OCI-LY1 (cell line): ENCODE measurements around the gene TFDP3.

Experiments
- H2AFZ ChIP-seq: fragments of 200-600 bp; sonication (generic), shearing (Covaris generic); 2 replicates; pipeline ENCODE4 v1.6.0; 2014; ENCODE audit warnings: antibody characterized with exemption, mild to moderate bottlenecking, low read length
- H3F3A ChIP-seq: fragments of 200-600 bp; sonication (generic), shearing (Covaris generic); 2 replicates; pipeline ENCODE4 v1.6.0; 2014; ENCODE audit warnings: mild to moderate bottlenecking, antibody characterized with exemption, low read length, moderate library complexity; ENCODE audit not compliant: insufficient read depth
- H3K27ac ChIP-seq: fragments of 200-600 bp; sonication (generic); 2 replicates; pipeline ENCODE4 v1.5.1; 2014; ENCODE audit warnings: low read length, mixed run types, mild to moderate bottlenecking, low read depth; ENCODE audit not compliant: poor library complexity, severe bottlenecking
- H3K27me3 ChIP-seq: fragments of 200-600 bp; sonication (generic); 2 replicates; pipeline ENCODE4 v1.6.0; 2014; ENCODE audit warnings: antibody characterized with exemption, mild to moderate bottlenecking, low read length, moderate library complexity; ENCODE audit not compliant: insufficient read depth
- H3K36me3 ChIP-seq: fragments of 200-600 bp; sonication (generic); 2 replicates; pipeline ENCODE4 v1.6.1; 2014; ENCODE audit warnings: mild to moderate bottlenecking, antibody characterized with exemption, low read length, moderate library complexity, mixed read lengths; ENCODE audit not compliant: insufficient read depth
- H3K4me1 ChIP-seq: fragments of 200-600 bp; sonication (generic); 2 replicates; pipeline ENCODE4 v1.5.1; 2014; ENCODE audit warnings: mild to moderate bottlenecking, low read length, moderate library complexity; ENCODE audit not compliant: insufficient read depth, severe bottlenecking
- H3K4me2 ChIP-seq: fragments of 200-600 bp; sonication (generic), shearing (Covaris generic); 2 replicates; pipeline ENCODE4 v1.6.1; 2014; ENCODE audit warnings: low read length
- H3K4me3 ChIP-seq: fragments of 200-600 bp; sonication (generic); 2 replicates; pipeline ENCODE4 v1.5.1; 2014; ENCODE audit warnings: low read length, low read depth, mild to moderate bottlenecking, mixed read lengths; ENCODE audit not compliant: poor library complexity, severe bottlenecking
- H3K79me2 ChIP-seq: fragments of 200-600 bp; shearing (Covaris generic); 2 replicates; pipeline ENCODE4 v1.6.1; 2016; ENCODE audit warnings: mixed run types, low read length, mixed read lengths; ENCODE audit not compliant: insufficient read depth
- H3K9ac ChIP-seq: fragments of 200-600 bp; sonication (generic), shearing (Covaris generic); 2 replicates; pipeline ENCODE4 v1.6.1; 2014; ENCODE audit warnings: mild to moderate bottlenecking, low read length, mixed read lengths
- H3K9me2 ChIP-seq: fragments of 200-600 bp; sonication (generic), shearing (Covaris generic); 2 replicates; pipeline ENCODE4 v1.6.1; 2014; ENCODE audit warnings: low read depth, mild to moderate bottlenecking, low read length, mixed read lengths
- H3K9me3 ChIP-seq: fragments of 200-600 bp; shearing (Covaris generic); 2 replicates; pipeline ENCODE4 v1.6.1; 2014; ENCODE audit warnings: low read length, mixed read lengths
- H4K20me1 ChIP-seq: fragments of 200-600 bp; sonication (generic), shearing (Covaris generic); 2 replicates; pipeline ENCODE4 v1.6.0; 2016; ENCODE audit warnings: mild to moderate bottlenecking, low read length; ENCODE audit not compliant: insufficient read depth
- CTCF ChIP-seq: fragments of 200-600 bp; sonication (generic), shearing (Covaris generic); IDR thresholded peaks from 2 replicates; pipeline ENCODE4 v1.5.1; 2017; ENCODE audit warnings: mild to moderate bottlenecking, antibody characterized with exemption, low read length, moderate library complexity, mixed read lengths
- EZH2 ChIP-seq: fragments of 200-600 bp; sonication (generic), shearing (Covaris generic); IDR thresholded peaks from 2 replicates; pipeline ENCODE4 v1.8.0; 2017; ENCODE audit warnings: borderline replicate concordance, mixed run types, mild to moderate bottlenecking, antibody characterized with exemption, low read length, moderate library complexity, mixed read lengths

Gene TFDP3

GRCh38 chrX:133229361-133229760 lies 11.2 kb upstream of the TFDP3 start:
- Histone ChIP-seq H3K4me1 (no peaks in the 10 kb centered on the region), H3K36me3 (no peaks in the 10 kb centered on the region), H3K27me3 (no peaks in the 10 kb centered on the region), H2AFZ (no peak overlapping the region), H3K9me2 (no peaks in the 10 kb centered on the region), H3K27ac (no peak overlapping the region), H3K9me3 (no peaks in the 10 kb centered on the region), H3F3A (no peaks in the 10 kb centered on the region), H3K4me3 (no peak overlapping the region), H3K9ac (no peak overlapping the region), H3K79me2 (no peaks in the 10 kb centered on the region), H3K4me2 (no peak overlapping the region), H4K20me1 (no peaks in the 10 kb centered on the region)
- TF ChIP-seq EZH2 (no peak), CTCF (no peak)

- Histone ChIP-seq H3K9me2 (no peaks in the 10 kb centered on the region), H3K79me2 (no peaks in the 10 kb centered on the region), H3K4me3 (no peak overlapping the region), H3K27ac (no peak overlapping the region), H3K9ac (no peak overlapping the region), H3K4me2 (no peak overlapping the region), H2AFZ (no peak overlapping the region), H3F3A (no peaks in the 10 kb centered on the region), H4K20me1 (no peaks in the 10 kb centered on the region), H3K36me3 (no peaks in the 10 kb centered on the region), H3K27me3 (no peaks in the 10 kb centered on the region), H3K4me1 (no peaks in the 10 kb centered on the region), H3K9me3 (no peaks in the 10 kb centered on the region)
- TF ChIP-seq EZH2: no peak
- peak; percentile 34; the same call in 1 of the 2 replicates for TF ChIP-seq CTCF
Observed at GRCh38 chrX:133215747-133216146, 2.4 kb downstream of the TFDP3 start.

- Histone ChIP-seq H3K4me1 (no peaks in the 10 kb centered on the region), H3K4me2 (no peak overlapping the region), H3K79me2 (no peaks in the 10 kb centered on the region), H3K27ac (no peak overlapping the region), H3K27me3 (no peaks in the 10 kb centered on the region), H3K9ac (no peak overlapping the region), H2AFZ (no peak overlapping the region), H3K9me3 (no peaks in the 10 kb centered on the region), H3F3A (no peaks in the 10 kb centered on the region), H4K20me1 (no peaks in the 10 kb centered on the region), H3K36me3 (no peaks in the 10 kb centered on the region), H3K4me3 (no peak overlapping the region), H3K9me2 (no peaks in the 10 kb centered on the region)
- TF ChIP-seq EZH2 (no peak), CTCF (no peak)
Observed at GRCh38 chrX:133215017-133215416, 3.1 kb downstream of the TFDP3 start.
